Stimulated activated CD4-positive, alpha-beta T cell treated with anti-CD3 and anti-CD28 coated beads, TNF-alpha, amount 100 ng/mL, for 1 hour (primary cell): ENCODE data around the gene ADAMTSL1.

Experiments used
- DNase-seq, 3 donors: peaks; one replicate each; pipeline ENCODE4 v3.0.0-alpha.2; 2020; ENCODE audit warnings: low read depth in 3 of 3, low spot score in 1 of 3

ADAMTSL1 gene, protein sequence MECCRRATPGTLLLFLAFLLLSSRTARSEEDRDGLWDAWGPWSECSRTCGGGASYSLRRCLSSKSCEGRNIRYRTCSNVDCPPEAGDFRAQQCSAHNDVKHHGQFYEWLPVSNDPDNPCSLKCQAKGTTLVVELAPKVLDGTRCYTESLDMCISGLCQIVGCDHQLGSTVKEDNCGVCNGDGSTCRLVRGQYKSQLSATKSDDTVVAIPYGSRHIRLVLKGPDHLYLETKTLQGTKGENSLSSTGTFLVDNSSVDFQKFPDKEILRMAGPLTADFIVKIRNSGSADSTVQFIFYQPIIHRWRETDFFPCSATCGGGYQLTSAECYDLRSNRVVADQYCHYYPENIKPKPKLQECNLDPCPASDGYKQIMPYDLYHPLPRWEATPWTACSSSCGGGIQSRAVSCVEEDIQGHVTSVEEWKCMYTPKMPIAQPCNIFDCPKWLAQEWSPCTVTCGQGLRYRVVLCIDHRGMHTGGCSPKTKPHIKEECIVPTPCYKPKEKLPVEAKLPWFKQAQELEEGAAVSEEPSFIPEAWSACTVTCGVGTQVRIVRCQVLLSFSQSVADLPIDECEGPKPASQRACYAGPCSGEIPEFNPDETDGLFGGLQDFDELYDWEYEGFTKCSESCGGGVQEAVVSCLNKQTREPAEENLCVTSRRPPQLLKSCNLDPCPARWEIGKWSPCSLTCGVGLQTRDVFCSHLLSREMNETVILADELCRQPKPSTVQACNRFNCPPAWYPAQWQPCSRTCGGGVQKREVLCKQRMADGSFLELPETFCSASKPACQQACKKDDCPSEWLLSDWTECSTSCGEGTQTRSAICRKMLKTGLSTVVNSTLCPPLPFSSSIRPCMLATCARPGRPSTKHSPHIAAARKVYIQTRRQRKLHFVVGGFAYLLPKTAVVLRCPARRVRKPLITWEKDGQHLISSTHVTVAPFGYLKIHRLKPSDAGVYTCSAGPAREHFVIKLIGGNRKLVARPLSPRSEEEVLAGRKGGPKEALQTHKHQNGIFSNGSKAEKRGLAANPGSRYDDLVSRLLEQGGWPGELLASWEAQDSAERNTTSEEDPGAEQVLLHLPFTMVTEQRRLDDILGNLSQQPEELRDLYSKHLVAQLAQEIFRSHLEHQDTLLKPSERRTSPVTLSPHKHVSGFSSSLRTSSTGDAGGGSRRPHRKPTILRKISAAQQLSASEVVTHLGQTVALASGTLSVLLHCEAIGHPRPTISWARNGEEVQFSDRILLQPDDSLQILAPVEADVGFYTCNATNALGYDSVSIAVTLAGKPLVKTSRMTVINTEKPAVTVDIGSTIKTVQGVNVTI (N-terminal part only)

DNA sequence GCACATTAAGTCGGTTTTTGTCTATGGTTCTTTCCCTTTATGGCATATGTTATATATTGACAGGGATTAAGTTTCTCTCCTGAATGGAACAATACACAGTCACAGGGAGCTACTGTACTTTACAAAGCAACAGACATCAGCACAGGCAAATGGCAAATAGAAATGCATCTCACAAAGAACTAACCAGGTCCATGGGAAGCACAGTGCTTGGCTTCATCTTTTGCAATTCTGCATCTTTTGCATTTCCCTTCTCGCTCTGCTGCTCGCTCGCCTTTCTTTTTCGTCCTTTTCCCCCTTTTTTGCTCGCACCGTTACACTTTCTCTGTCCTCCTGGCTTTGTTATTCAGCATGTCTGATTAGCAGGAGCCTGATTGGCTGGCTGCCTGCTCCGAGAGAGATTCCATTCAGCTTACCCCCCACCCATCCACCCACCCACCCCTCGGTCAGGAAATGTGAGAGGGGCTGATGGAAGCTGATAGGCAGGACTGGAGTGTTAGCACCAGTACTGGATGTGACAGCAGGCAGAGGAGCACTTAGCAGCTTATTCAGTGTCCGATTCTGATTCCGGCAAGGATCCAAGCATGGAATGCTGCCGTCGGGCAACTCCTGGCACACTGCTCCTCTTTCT, at the start of gene ADAMTSL1:
ADAMTSL1 (plus strand) TSS at position 502 of the 628 bp plus-strand sequence; CDS start at position 582, 80 bp downstream.
- DNase-seq: no peak

GRCh38 chr9:18427691-18428090, 46.3 kb upstream of the ADAMTSL1 start:
- DNase-seq: no peak

DNA sequence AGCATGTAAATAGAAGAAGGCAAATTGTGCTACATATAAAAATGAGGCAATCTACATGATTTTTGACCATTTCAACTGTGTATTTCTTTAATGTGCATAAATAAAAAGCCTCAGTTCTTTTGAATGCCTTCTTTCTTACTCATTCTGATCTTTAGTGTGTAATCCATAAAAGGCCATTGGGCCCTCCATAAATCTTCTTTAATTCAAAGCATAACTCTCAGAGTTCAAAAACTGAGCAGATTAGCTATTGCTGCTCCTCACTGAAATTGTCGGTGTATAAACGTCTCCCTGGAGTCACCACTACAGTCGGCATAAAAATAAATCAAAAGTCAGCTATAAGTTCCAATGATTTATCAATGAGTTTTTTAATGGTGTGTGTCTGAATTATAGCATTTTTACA, 45.3 kb upstream of the ADAMTSL1 start:
- DNase-seq: no peak

DNA sequence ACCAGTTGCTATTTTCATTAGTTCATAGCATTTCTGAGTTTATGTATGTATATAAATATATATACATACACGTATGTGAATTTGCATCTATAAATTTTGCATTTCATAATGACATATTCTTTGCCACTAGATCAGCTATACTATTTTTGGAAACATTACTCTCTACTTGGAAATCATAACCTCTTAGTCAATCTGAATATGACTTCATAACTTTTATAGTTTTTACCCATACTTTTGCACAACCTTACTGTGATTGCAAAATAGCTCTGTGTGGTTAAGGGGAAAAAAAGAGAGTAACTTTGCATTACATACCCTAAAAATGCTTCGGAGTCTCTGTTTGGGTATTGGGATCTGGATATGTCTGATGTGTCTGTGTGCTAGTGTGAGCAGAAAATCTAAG, 44.9 kb upstream of the ADAMTSL1 start:
- DNase-seq: no peak

- DNase-seq: no peak
Measured at GRCh38 chr9:18433620-18434019, 40.3 kb upstream of the ADAMTSL1 start.

- DNase-seq: no peak
Measured at GRCh38 chr9:18437315-18438201, 36.4 kb upstream of the ADAMTSL1 start.

DNA sequence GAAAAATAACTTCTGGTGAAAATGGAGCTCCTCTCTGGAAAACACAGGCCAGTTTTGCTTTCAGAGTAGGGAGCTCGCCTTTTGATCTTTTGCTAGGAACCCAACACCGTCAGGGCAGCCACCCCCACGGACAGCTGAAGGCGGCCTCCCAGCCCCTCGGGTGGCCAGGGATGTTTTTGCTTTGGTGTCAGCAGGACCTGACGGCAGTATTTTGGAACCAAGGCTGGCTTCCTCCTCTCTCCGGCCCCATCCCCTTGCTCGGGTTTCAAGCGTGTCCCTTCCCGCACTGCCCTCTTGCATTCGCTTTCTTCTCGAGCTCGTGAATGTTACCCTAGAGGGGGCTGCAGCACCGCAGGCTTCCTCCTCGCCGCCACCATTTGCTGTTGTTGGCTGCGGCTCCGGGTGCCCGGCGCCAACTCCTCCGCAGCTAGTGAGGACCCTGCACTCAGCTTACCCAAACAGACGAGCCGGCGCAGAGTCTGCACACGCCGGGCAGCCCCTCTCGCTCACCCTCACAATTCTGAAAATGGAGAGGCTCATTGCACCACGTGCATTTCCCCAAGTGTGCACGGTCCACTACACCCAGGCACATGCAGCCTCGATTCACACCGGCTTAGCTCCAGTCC, 35.5 kb upstream of the ADAMTSL1 start:
- no peak for DNase-seq

DNA sequence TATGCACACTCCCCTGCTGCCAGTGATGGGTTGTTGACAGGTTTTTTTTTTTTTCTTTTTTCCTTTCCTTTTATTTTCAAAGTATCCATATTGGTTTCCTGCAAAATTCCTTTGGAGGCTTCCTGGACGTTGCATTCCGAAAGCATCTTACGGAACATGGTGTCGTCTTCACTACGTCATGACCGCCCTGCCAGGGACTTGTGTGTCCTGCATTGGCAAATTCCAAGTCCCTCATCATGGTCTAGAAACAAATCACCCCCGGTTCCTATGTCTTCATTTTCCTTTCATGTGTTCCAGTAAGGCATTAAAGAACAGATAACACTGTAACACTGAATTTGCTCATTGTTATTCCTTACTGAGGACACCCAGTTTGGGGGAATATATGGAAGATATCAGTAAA, 35.0 kb upstream of the ADAMTSL1 start:
- DNase-seq: no peak

GRCh38 chr9:18441261-18441660, 32.7 kb upstream of the ADAMTSL1 start:
- no peak for DNase-seq

DNA sequence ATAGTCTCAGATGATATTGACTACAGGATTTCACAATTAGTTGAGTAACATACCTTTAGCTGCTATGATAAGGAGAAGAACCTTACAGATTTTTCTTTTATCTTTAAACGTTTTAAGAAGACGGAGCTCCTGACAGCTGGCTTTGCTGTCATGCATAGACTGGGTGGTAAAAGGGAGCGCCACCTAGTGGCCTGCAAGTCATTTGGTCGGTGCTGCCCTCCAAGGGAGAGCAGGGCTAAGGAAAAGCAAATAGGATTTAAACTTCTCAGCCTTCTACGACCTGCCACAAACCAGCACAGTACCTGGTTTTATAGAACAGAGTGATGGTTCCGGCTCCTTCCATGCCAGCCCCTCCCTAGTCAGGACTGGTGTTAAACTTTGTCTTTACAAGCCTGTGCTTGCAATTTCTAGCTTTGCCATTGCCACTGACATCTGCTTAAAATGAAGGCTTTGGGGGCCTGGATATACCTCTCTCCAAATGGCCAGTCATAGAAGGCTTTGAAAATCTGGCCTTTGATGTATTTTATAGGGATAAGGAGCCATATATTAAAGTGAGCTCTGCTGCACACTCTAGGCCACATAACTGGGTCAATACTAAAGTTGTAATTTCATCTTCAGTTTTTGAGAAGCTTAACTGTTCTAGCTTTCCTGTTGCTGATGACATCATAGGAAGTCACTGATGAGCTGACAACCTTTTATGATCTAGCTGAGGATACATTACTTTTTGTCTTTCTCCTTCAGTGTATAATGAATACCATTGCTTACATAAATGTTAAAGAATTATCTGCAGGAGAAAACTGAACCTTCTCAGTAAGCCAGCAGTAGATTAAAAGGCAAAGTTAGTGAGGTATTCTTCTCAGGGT, 31.1 kb upstream of the ADAMTSL1 start:
- DNase-seq: peak in 1 of 3 donors; percentile 7

GRCh38 chr9:18447131-18447530, 26.8 kb upstream of the ADAMTSL1 start:
- DNase-seq: no peak

DNA sequence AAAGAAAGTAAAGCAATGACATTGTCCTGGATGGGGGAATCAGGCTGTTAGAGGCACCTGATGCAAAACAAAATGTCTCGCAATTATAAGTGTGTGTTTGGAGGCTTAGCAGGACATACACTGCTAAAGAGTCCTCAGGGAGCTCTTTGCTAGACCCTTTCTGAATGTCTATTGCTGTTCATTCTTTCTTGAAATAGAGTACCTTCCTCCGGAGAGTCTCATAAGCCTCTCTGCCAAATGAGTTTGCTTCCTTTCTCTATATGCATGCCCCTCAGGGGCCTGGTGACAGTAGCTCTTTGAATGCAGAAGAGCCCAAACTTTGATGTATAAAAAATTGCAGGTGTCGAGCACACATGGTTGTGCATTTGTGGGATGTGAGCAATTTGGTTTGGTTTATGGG, 26.4 kb upstream of the ADAMTSL1 start:
- DNase-seq: no peak

DNA sequence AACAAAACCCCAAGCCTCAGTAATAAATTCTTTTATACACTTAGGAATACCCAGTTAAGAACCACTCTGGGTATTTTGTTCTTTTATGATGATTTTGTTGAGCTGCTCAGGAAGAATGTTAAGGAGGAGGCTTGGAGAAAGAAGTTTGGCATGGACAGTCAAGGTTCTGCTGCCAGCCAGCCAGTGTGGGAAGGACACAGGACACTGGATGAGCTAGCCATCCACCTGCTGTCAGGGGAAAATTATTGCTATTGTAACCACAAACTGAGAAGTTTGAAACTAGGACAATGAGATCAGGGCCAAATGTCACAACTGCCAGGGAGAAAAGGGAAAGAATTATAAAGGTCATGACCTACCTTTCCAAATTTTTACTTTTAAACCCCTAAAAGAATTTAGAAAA, 25.9 kb upstream of the ADAMTSL1 start:
- no peak for DNase-seq

- no peak for DNase-seq
Measured at GRCh38 chr9:18451406-18451805, 22.5 kb upstream of the ADAMTSL1 start.

GRCh38 chr9:18452276-18452675, 21.7 kb upstream of the ADAMTSL1 start:
- DNase-seq: no peak

DNA sequence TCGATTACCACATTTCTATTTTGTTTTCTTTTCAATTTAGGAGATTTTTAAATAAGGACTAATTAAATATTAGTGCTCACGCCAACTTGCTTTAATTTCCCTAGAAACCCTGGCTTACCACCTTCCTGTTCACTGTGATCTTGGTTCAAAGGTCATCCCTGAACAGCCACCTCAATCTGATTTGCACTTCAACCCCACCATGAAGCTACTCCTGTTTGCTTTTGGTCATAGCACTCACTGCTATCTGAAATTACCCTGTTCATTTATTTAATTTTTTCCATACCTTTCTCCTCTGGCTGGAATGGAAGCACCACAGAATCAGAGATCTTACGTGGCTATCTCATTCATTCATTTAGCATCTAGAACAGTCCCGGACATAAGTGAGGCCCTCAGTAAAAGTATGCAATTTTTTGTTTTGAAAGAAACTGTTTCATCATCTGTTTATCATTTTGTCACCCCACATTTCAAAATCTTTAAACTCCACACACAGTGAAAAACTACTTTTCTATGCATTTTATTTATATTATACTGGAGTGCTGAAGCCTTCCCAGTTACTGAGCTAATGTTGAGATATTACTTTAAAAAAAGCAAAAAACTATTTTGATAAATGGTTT, 17.2 kb upstream of the ADAMTSL1 start:
- DNase-seq: no peak

DNA sequence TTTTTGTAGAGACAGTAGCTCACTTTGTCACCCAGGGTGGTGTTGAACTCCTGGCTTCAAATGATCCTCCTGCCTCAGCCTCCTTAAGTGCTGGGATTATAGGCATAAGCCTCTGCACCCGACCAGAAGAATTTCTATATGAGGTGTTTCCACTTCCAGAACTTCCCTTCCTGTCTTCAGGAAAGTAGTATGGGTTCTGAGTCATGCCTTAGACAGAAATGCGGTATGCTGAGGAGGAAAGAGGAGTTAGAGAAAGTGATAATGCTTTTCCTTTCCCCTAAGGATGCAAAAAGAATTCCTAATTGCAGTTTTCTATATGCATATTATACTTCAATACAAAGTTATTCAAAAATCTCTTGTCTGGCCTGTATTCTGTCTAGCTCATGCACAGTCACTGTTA, 16.4 kb upstream of the ADAMTSL1 start:
- no peak for DNase-seq

- DNase-seq: no peak
Measured at GRCh38 chr9:18459962-18460584, 13.9 kb upstream of the ADAMTSL1 start.
